A549 (cell line): ENCODE results near the gene CRYBB1. TPM values are rescaled to one million over a fixed set of nuclear protein-coding genes. Genes with fewer than 3 reads are reported as not detected.

Source experiments
- ATAC-seq, 2 experiments: fragments of 200-7000 bp in 1 of 2; fragments of >200 bp in 1 of 2; cut with Nextera tagmentation in 1 of 2; cut with Tn5 transposase in 1 of 2; 3 replicates each; pipeline versions ENCODE4 v1.8.0 to v1.9.1; 2018 to 2020; ENCODE audit warnings: mild to moderate bottlenecking in 1 of 2, moderate library complexity in 1 of 2
- CTCF ChIA-PET: fragments of 300-600 bp; sonication (Branson Sonifier 250); formaldehyde crosslinking; extraction: SDS; loops from one replicate; lab custom pipeline; 2021; ENCODE audit warnings: antibody characterized with exemption, inconsistent platforms; lab: Yijun Ruan, JAX
- POLR2A ChIA-PET: fragments of 350-600 bp; formaldehyde crosslinking; extraction: SDS; loops from one replicate; lab custom pipeline; 2021; ENCODE audit warnings: antibody characterized with exemption, inconsistent platforms; lab: Yijun Ruan, JAX
- DNase-seq, 2 experiments: peaks; one replicate each; pipeline versions ENCODE4 v3.0.0 to v3.0.0-alpha.2; 2011 to 2016; ENCODE audit warnings: low read depth in 1 of 2, low spot score in 1 of 2
- FAIRE-seq: peaks from 2 replicates; lab custom pipeline; 2011; peaks lifted over from hg19 to GRCh38; lab: Jason Lieb, UNC
- H3K27ac ChIP-seq, 2 experiments: fragments of >200 bp; sonication (Bioruptor Twin); formaldehyde crosslinking; 3 replicates each; pipeline ENCODE4 v1.5.1; 2016 to 2017
- H3K4me1 ChIP-seq: fragments of >200 bp; sonication (Bioruptor Twin); formaldehyde crosslinking; 3 replicates; pipeline ENCODE4 v1.6.1; 2016
- H3K4me2 ChIP-seq: fragments of >200 bp; sonication (Bioruptor Twin); formaldehyde crosslinking; 3 replicates; pipeline ENCODE4 v1.6.1; 2016
- H3K4me3 ChIP-seq: fragments of >200 bp; sonication (Bioruptor Twin); formaldehyde crosslinking; 3 replicates; pipeline ENCODE4 v1.5.1; 2016
- H3K9me3 ChIP-seq: fragments of >200 bp; sonication (Bioruptor Twin); formaldehyde crosslinking; 3 replicates; pipeline ENCODE4 v1.6.1; 2016
- CHD2 ChIP-seq: fragments of 150-350 bp; IDR thresholded peaks from 2 replicates; pipeline ENCODE4 v1.6.1; 2014; ENCODE audit warnings: low read length; ENCODE audit not compliant: partially characterized antibody
- FOSB ChIP-seq: fragments of 250-450 bp; sonication (Bioruptor Pico); IDR thresholded peaks from 2 replicates; pipeline ENCODE4 v1.5.0; 2020; ENCODE audit warnings: mild to moderate bottlenecking, moderate library complexity
- GATA3 ChIP-seq: IDR thresholded peaks from 2 replicates; pipeline ENCODE4 v1.6.1; 2012; ENCODE audit warnings: borderline replicate concordance
- HDAC2 ChIP-seq: fragments of 200-600 bp; sonication (generic); IDR thresholded peaks from 2 replicates; pipeline ENCODE4 v1.6.1; 2016
- HEYL ChIP-seq: fragments of 250-450 bp; sonication (Bioruptor Pico); IDR thresholded peaks from 2 replicates; pipeline ENCODE4 v1.8.0; 2021; ENCODE audit warnings: mild to moderate bottlenecking, moderate library complexity
- HOXB13 ChIP-seq: fragments of 250-450 bp; sonication (Bioruptor Pico); IDR thresholded peaks from 2 replicates; pipeline ENCODE4 v1.5.0; 2020; ENCODE audit warnings: low read depth, mild to moderate bottlenecking, moderate library complexity
- NPAS2 ChIP-seq: fragments of 250-450 bp; sonication (Bioruptor Pico); IDR thresholded peaks from 2 replicates; pipeline ENCODE4 v1.8.0; 2022; ENCODE audit warnings: mild to moderate bottlenecking, moderate library complexity, borderline replicate concordance
- PHF8 ChIP-seq: fragments of 200-600 bp; sonication (generic); IDR thresholded peaks from 2 replicates; pipeline ENCODE4 v1.6.1; 2016; ENCODE audit warnings: low read depth, mild to moderate bottlenecking, antibody characterized with exemption, moderate library complexity, borderline replicate concordance
- RARB ChIP-seq: fragments of 250-450 bp; sonication (Bioruptor Pico); IDR thresholded peaks from 2 replicates; pipeline ENCODE4 v1.8.0; 2021; ENCODE audit warnings: mild to moderate bottlenecking, moderate library complexity
- RCOR1 ChIP-seq: fragments of 150-350 bp; IDR thresholded peaks from 2 replicates; pipeline ENCODE4 v1.6.1; 2014; ENCODE audit warnings: antibody characterized with exemption, low read length, low read depth
- SMC3 ChIP-seq: fragments of >200 bp; sonication (Bioruptor Twin); formaldehyde crosslinking; IDR thresholded peaks from 3 replicates; pipeline ENCODE4 v1.6.1; 2018; ENCODE audit warnings: inconsistent platforms
- TFCP2L1 ChIP-seq: fragments of 250-450 bp; sonication (Bioruptor Pico); IDR thresholded peaks from 2 replicates; pipeline ENCODE4 v1.5.0; 2021; ENCODE audit warnings: mild to moderate bottlenecking
- whole genome bisulfite sequencing: methylation state at CpG from one replicate; pipeline ENCODE4 v1.1.6; 2017; ENCODE audit errors: missing lambda C conversion rate; 5-methylcytosine and 5-hydroxymethylcytosine counted together
- polyA plus RNA-seq, 4 experiments: library from polyadenylated mRNA; depleted of rRNA in 3 of 4; stranded (reverse); fragments of >200 nt; fragmentation: RNase III in 1 of 4; extraction: RNeasy Plus Mini Kit Qiagen cat#74134 plus additional on column Dnase treatment in 1 of 4; gene quantifications; 2 replicates in 3 of 4; 3 replicates in 1 of 4; pipeline ENCODE4 v1.2.3, GENCODE V29; 2011 to 2017
- TF ChIP-seq, protein P1 (sequence below): IDR thresholded peaks from 2 replicates; pipeline ENCODE4 v1.6.1; 2012
- TF ChIP-seq, protein P2 (sequence below): fragments of >200 bp; sonication (Bioruptor Twin); formaldehyde crosslinking; IDR thresholded peaks from 2 replicates; pipeline ENCODE4 v1.6.1; 2016
- TF ChIP-seq, protein P3 (sequence below): fragments of 450-650 bp; IDR thresholded peaks from 2 replicates; pipeline ENCODE4 v1.6.1; 2014; ENCODE audit warnings: antibody characterized with exemption

The CRYBB1 gene
- polyA plus RNA-seq, 2 of the 4 experiments (the other 2 are of a cell fraction) = not detected

DNA sequence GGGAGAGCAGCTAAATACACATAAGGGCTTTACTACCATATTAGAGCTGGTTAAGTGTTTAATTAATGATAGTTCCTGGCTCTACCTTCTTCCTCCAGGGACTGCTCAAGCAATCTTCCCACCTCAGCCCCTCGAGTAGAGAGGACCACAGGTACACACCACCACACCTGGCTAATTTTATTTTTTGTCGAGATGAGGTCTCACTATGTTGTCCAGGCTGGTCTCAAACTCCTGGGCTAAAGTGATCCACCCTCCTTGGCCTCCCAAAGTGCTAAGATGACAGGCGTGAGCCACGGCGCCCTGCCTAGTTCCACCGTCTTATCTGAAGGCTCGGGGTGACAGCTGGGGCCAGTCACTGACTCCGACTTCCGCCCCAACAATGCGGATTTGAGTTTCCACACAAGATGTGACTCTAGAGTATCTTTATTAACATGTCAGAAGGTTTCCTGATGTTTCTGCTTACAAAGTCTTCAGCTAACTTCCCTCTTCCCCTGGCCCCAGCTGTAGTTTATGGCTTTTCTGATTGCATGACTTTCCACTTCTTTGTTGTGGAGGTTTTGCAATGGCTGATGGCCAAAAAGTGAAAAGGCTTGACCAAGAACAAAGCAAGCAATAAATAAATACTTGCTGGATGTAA lies 44.7 kb downstream of the CRYBB1 start:
- Histone ChIP-seq H3K4me3 (no peak overlapping the region), H3K4me1 (no peaks in the 10 kb centered on the region)
- CTCF ChIA-PET = interaction anchor here (0.7 kb wide), 2 partner anchors 27 to 50 kb away, joined by 3 read pairs; no protein-coding TSS in a partner anchor
- no peak for TF ChIP-seq TFCP2L1 (CRISPR knock-in tag)
- no peak for TF ChIP-seq GATA3
- TF ChIP-seq, protein P1, sequence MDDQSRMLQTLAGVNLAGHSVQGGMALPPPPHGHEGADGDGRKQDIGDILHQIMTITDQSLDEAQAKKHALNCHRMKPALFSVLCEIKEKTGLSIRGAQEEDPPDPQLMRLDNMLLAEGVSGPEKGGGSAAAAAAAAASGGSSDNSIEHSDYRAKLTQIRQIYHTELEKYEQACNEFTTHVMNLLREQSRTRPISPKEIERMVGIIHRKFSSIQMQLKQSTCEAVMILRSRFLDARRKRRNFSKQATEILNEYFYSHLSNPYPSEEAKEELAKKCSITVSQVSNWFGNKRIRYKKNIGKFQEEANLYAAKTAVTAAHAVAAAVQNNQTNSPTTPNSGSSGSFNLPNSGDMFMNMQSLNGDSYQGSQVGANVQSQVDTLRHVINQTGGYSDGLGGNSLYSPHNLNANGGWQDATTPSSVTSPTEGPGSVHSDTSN = no peak
- TF ChIP-seq, all 56 proteins: peak for 0
- WGBS = 90% methylated on average over 10 of the region's 10 CpGs
- DNase-seq (no peak), ATAC-seq (no peak), FAIRE-seq (no peak)
- Histone ChIP-seq H3K4me2 (no peak overlapping the region), H3K9me3 (no peaks in the 10 kb centered on the region), H3K27ac (no peak overlapping the region)
- POLR2A ChIA-PET = no interaction called here

DNA sequence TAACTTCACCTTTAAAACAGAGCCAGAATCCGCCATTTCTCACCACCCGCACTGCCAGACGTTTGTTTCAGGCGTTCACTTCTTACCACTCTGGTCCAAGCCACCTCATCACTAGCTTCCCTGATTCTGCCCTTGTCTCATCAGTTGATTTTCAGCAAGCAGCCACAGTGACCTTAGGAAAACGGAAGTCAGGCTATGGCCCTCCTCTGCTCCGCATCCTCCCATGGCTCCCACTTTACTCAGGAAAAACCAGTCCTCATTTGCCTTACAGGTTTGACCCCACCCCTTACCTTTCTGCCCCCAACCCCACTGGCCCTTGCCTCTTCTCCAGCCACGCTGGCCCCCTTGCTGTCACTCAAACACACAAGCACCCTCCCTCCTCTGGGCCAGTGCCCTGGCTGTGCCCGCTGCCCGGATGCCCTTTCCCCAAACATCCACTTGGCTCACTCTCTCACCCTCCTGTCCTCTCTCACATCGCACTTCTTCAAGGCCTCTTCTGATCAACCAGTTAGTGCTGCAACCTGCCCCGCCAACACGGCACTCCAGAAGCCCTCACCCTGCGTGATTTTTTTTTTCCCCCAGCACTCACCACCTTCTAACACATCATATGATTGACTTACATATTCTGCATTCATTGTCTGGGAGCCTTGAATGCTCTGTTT lies 46.8 kb downstream of the CRYBB1 start:
- 85% methylated on average over 13 of the region's 13 CpGs for WGBS
- ATAC-seq (no peak), FAIRE-seq (no peak), DNase-seq (no peak)
- no peak overlapping the region for H3K4me3 ChIP-seq
- POLR2A ChIA-PET = no interaction called here
- H3K27ac ChIP-seq = no peak overlapping the region
- H3K4me2 ChIP-seq = no peak overlapping the region
- H3K4me1 ChIP-seq = no peaks in the 10 kb centered on the region
- no peaks in the 10 kb centered on the region for H3K9me3 ChIP-seq
- CTCF ChIA-PET = interaction anchor here (0.6 kb wide), 1 partner anchor 34 kb away, joined by 3 read pairs; no protein-coding TSS in a partner anchor
- TF ChIP-seq HDAC2 (no peak), RCOR1 (no peak), NPAS2 (CRISPR knock-in tag) (no peak)
- TF ChIP-seq, protein P2, sequence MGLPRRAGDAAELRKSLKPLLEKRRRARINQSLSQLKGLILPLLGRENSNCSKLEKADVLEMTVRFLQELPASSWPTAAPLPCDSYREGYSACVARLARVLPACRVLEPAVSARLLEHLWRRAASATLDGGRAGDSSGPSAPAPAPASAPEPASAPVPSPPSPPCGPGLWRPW = no peak
- TF ChIP-seq, all 56 proteins: peak for 0

DNA sequence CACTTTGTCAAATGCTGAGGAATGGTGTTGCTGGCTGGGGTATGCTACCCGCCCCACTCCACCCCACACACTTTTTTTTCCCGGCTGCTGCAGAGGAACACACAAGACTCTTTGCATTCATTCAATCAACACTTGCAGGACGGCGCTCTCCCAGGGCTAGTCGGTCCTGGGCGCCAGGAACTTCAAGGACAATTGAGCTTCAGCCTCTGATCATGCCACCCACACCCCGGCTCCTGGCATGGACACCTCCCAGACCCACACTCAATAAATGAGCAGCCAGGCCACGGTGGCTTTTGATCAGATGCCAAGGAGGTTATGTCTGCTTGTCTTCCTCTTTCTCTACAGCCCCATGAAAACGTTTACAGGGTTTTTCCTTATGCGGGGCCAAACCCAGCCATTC lies 47.7 kb downstream of the CRYBB1 start:
- no peaks in the 10 kb centered on the region for H3K9me3 ChIP-seq
- no peak overlapping the region for H3K27ac ChIP-seq
- TF ChIP-seq RARB (no peak), NPAS2 (CRISPR knock-in tag) (no peak), SMC3 (no peak), HOXB13 (CRISPR knock-in tag) (no peak)
- H3K4me1 ChIP-seq = no peaks in the 10 kb centered on the region
- POLR2A ChIA-PET = no interaction called here
- DNase-seq (no peak), FAIRE-seq (no peak), ATAC-seq (no peak)
- CTCF ChIA-PET = interaction anchor here (0.6 kb wide), 1 partner anchor 35 kb away, joined by 3 read pairs; no protein-coding TSS in a partner anchor
- WGBS = 78% methylated on average over 10 of the region's 10 CpGs
- no peak overlapping the region for H3K4me2 ChIP-seq
- H3K4me3 ChIP-seq = no peak overlapping the region

DNA sequence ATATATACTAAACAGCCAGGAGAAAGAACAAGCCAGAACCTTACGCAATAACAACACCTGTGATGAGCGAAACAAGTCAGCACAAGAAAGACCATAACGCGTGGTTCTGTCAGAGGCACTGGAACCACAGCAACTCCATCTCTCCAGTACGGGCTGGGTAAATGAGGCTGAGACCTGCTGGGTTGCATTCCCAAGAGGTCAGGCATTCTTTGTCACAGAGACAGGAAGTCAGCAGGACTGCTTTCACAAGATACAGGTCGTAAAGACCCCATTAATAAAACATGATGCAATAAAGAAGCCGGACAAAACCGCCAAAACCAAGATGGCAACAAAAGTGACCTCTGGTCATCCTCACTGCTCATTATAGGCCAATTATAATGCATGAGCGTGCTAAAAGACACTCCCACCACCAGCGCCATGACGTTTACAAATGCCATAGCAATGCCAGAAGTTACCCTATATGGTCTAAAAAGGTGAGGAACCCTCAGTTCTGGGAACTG lies 49.6 kb downstream of the CRYBB1 start:
- no peaks in the 10 kb centered on the region for H3K4me1 ChIP-seq
- ChIA-PET POLR2A (no interaction called here), CTCF (no interaction called here)
- no peak overlapping the region for H3K27ac ChIP-seq
- no peak overlapping the region for H3K4me3 ChIP-seq
- no peak for ATAC-seq
- WGBS = 92% methylated on average over 11 of the region's 11 CpGs
- no peak overlapping the region for H3K4me2 ChIP-seq
- FAIRE-seq = no peak
- no peak for DNase-seq
- TF ChIP-seq HEYL (CRISPR knock-in tag) (no peak), PHF8 (no peak), FOSB (CRISPR knock-in tag) (no peak), HDAC2 (no peak), CHD2 (no peak)
- TF ChIP-seq, protein P3, sequence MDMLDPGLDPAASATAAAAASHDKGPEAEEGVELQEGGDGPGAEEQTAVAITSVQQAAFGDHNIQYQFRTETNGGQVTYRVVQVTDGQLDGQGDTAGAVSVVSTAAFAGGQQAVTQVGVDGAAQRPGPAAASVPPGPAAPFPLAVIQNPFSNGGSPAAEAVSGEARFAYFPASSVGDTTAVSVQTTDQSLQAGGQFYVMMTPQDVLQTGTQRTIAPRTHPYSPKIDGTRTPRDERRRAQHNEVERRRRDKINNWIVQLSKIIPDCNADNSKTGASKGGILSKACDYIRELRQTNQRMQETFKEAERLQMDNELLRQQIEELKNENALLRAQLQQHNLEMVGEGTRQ = no peak
- no peaks in the 10 kb centered on the region for H3K9me3 ChIP-seq
